HG03378 (cell line): ENCODE measurements around the gene MARCKS.
"Not testable (repeated sequence)": the region's sequence is repeated elsewhere in the genome, so short reads cannot be mapped to it uniquely, and the experiment has no call there.

Experiments used
- ATAC-seq: cut with Tn5 transposase; IDR thresholded peaks from one replicate; pipeline ENCODE4 v1.9.1; 2021; ENCODE audit warnings: mild to moderate bottlenecking, moderate library complexity; ENCODE audit not compliant: unreplicated experiment

Gene MARCKS

DNA sequence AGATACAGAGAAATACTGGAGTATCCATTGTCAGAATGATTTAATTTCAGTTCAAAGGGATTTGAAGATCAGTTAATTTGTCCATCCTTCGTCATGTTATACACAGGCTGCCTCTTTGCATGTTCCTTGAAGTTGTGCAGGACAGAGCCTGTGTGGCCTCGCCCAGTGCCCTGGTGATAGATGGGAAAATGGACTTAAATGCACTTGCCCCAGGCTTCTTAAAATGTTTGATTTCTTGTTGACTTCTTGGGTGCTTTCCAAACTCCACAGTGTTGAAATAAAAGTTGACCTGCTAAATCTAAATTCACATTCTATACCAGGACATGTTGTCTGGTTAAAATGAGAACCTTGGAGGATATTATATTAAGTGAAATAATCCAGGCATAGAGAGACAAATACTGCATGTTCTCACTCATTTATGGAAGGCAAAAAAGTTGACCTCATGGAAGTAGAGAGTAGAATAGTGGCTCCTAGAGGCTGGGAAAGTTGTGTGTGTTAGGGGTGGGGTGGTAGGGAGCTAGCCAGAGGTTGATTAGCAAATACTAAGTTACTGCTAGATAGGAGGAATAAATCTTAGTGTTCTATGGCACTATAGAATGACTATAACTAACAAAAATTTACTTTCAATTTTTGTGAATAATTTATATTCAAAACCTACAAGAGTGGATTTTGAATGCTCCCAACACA is 25.3 kb downstream of the MARCKS start:
- ATAC-seq = no peak

DNA sequence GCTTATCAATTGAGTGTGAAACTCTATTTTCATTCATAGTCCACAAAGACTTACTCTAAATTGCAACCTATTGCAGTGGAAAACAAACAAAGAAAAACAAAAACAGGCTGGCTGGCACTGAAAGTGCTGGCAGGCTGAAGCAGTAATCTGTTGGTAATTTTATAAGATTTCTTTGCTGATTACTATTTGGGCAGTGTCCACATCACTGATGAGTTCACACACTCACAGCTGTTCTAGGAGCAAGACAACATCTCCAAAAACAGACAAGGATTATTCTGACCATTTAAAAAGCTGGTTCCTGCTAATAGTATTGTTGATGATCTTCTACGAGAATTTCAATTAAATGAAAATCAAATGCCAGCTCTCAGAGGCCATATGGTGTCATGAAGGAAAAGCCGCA is 26.9 kb downstream of the MARCKS start:
- no peak for ATAC-seq

DNA sequence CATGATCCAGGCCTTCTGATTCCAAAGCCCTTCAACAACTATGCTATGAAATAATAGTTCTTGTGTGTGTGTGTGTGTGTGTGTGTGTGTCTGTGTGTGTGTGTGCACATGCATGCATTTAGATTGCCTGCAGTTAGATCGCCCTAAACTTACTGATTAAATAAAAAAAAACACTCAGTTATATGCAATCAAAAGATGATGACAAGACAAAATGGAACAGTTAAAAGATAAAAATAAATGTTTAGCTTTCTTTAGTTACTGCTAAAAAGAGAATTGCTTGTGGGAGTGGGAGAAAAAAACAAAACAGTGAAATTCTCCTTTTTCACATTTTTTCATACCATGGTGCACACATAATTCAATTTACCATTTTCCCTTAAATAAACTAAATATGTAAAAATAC is 29.4 kb downstream of the MARCKS start:
- ATAC-seq = no peak

DNA sequence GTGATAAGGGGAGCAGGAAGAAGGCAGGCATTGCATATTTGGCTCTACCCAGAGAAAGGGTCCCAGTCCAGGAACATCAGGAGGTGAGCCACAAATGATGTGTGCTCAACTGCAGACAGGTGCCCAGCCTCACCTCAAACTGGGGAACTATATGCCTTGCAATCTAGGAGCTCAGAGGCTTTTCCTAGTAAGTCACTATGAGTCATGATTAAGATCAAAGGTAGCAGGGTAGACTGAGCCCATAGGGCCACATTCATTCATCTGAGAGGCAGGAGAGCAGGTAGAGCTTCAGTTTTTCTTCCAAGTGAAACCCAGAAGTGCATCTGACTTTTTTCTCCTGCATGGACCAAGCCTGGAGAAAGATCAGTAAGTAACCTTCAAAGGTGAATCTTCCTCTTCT is 31.3 kb downstream of the MARCKS start:
- ATAC-seq = no peak

DNA sequence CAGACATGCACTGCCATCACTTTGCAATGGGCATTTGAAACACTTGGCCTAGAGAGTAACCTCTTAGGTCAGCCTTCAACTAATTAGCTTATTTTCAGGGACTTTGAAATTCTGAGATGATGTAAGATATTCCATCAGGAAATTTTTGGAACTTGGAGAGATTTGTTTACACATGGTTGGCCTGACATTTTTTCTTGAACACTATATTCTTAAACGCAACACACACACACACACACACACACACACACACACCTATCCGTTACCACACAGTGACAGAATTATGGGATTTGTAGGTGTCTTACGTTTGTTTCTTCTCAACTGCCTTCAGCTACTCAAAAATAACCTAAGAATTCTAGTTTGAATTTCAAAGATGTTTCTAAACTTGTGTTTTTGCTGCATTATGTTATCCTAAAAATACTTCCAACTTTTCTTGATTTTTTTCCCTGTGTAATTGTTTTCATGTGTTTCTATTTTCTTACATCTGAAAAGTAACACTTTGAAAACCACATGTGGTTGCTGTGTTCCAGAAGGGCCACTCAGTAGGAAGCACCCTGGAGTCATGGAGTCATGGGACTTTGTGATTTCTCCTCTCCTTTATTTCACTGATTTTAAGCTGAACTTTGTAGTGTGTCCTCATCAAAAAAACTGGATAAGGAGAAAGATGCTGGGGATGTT is 31.9 kb downstream of the MARCKS start:
- ATAC-seq = no peak

DNA sequence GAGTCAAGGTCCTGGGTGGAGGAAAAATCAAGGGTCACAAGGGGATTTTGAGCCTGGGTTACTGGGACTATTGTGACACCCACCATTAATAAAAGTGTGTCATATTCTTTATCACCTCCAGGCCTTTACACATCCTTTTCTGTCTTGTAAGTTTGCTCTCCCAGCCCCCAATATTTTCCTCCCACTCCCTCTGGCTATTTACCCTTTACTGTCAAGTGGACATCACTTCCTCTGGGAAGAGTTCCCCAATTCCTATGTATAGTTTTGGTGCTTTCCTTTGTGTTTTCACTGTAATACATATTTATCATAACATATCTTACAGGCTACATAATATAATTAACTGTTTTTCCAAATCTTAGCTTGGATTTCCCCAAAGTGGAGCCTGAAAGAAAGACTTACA is 36.3 kb downstream of the MARCKS start:
- no peak for ATAC-seq

DNA sequence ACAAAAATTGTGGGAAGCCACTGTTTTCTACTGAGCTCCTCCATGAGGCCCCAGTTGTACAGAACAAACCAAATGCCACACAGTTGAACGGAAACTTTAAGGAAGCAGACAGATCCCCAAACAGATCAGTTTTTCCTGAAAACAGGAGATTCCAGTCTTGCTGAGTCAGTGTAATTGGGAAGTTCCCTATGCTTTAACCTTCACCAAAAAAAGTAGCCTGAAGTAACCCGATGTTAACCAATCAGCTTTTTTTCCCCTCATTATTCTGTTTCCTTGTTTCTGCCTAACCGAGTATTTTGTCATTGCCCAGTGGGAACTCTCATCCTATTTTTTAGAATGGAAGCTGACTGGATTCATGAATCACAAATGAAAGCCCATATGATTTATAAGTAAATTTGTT is 36.7 kb downstream of the MARCKS start:
- ATAC-seq = no peak

DNA sequence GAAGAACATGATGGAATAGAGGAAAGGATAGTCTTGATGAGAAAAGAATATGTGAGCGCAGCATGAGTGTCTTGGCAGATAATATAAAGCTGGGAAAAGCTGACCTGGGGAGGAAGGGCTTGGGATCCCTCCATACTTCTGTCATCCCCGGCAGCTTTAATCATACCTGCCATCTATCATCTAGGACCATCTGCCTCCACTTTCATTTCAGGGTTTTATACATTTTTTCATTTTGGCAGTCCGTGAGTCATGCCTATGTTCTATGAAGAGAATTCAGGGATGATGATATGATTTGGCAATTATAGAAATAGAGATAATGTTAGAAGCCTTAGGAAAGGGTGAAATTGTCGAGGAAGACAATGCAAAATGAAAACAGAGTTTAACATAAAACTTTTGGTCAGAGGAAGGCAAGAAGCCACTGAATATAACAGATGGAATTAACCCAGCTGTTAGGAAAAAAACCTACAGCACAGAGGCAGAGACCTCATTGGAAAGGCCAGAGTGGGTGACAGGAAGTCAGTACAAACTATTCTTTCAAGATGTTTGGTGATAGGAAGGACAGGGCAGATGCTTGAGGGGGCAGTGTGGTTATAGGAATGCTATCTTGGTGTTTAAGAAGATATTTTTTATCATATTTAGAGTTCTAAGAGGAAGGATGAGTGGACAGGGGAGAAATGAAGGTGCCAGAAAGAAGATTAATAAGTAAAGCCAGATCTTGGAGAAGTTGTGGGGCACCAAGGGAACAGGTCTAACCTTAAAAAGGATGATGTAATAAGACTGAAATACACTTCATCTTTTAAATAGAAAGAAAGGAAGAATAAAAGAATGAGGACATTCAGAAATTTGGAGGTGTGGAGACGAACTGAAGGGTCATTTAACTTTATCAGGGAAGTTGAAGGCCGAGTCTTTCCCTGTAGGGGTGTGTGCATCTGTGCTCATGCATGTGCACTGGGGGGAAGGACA is 37.8 kb downstream of the MARCKS start:
- no peak for ATAC-seq

DNA sequence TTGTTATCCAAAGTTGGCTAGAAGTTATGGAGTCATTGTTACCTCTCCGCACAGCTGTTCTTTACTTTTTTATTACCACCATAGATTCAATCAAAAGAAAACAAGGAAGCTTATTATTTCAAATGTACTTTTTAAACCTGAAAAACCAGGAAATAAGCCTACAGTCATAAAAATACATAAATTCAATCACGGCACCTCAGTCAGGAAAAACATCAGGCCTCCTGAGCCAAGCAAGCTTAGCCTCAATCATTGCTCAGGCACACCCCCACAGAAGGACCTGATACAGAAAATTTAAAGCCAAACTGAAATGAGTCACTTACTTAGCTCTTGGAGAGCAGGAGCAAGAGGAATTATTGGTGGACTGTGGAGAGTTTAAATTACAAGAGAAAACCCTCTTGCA is 44.3 kb downstream of the MARCKS start:
- ATAC-seq = no peak

DNA sequence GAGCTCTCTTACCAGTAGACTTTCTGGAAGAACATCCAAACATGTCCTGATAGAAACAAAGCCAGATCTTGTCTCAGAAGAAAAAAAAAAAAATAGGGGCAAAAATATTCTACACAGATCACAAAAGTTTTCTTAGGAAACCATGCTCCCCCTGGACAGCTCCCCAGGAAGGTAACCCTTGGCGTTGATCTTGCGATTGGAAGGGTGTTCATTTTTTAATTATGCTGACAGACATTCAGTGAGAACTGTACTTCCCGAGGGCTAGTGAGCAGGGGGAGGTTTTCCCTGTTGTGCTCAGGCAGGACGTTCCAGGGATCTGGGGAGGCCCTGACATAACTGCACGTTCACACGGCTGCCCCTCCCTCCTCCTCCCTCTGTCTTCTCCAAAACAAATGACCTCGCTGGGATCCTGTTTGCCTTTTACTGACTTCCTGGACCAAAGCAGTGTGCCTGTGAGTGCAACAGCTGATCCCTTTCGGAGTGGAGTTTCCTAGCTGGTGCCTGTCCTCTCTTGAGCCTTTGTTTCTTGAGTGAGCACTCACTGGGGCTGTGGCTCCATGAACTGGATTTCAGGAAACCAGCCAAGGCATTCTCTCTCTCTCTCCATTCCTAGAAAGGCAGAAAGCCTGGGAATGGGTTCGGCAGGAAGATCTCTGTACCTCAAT is 46.7 kb downstream of the MARCKS start:
- ATAC-seq = no peak

DNA sequence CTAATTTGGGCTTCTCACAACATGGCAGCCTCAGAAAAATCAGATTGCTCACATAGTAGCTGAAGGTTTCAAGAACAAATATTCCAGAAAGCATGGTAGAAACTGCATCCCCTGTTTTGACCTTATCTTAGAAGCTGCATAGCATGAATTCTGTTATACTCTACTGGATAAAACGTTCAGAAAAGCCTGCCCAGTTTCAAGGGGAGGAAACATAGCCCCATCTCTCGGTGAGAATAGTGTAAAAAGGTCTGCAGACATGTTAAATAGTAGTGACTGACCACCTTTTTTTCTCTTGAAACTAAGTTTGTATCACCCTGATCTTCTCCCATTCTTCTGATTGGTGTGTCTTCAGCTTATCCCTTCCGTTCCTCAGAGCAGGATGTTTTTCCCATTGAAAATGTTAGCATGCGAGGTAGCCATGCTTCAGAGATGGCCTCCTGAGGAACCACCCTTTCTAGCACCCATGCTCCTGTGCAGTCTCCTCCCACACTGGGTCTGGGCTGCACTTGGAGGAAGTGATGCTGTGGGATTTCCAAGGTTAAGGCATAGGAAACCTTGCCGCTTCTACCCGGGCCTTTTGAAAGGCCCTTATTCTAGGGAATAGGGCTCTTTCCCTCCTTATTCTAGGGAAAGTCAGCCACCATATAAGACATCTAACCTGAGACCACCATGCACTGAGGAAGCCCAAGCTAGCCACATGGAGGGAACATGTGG is 50.1 kb downstream of the MARCKS start:
- ATAC-seq = no peak

DNA sequence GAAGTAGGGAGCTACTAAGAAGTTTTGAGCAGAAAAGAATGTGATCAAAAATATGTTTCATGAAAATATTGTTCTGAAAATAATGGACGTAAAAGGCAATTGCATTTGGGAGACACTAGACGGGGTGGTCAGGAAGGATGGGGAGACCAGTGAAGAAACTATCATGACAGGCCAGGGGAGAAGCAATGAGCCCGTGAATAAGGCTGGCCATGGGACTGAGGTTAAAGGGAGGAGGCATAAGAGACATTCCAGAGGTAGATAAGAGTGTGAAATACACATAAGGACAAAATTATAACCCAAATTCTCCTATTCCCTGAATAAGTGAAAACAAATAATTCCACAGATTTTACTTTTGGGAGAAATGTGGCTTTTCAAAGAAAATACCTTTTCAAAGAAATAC is 51.7 kb downstream of the MARCKS start:
- no peak for ATAC-seq

DNA sequence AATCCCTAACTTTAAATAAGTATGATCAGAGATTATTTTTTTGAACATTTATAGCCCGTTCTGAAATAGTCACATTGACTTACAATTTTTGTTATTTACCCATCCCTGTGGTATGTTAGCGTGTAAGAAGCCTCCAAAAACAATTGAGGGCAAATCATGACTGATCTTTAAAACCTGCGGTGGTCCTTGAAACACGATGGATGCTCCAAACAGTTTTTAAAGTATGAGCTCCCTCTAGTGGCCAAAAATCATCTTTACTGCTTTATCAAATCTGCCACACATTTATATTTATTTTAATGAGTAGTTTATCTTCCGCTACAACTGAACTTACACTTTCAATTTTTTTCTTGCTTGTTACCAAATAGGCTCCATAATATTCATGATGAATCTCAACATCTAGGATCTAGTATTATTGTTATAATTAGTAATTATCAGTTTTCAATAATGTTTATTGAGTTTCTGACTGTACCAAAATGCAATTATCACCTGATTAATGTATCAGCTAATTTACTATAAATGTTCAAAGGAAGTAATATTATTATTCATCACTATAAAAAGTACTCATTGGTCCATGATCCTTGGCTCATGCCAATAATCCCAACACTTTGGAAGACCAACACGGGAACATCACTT is 52.2 kb downstream of the MARCKS start:
- peak; percentile 61 for ATAC-seq

DNA sequence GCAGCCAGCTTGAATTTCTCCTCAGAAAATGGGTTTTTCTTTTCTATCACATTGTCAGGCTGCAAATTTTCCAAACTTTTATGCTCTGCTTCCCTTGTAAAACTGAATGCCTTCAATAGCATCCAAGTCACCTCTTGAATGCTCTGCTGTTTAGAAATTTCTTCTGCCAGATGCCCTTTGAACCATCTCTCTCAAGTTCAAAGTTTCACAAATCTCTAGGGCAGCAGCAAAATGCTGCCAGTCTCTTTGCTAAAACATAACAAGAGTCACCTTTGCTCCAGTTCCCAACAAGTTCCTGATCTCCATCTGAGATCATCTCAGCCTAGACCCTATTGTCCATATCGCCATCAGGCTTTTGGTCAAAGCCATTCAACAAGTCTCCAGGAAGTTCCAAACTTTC is 53.1 kb downstream of the MARCKS start:
- not testable (repeated sequence) for ATAC-seq
